AG04450 (cell line): ENCODE results near the gene FGF16. TPM values are rescaled to one million over a fixed set of nuclear protein-coding genes. Genes with fewer than 3 reads are reported as not detected.

ENCODE experiments used
- CTCF ChIA-PET: fragments of 300-600, 350-600 bp; formaldehyde crosslinking; extraction: SDS; loops from one replicate; lab custom pipeline; 2022; ENCODE audit warnings: antibody characterized with exemption, inconsistent platforms; lab: Charles Lee
- POLR2A ChIA-PET: fragments of 350-600 bp; formaldehyde crosslinking; extraction: SDS; loops from one replicate; lab custom pipeline; 2021; ENCODE audit warnings: antibody characterized with exemption, inconsistent platforms; lab: Yijun Ruan, JAX
- DNase-seq: peaks from one replicate; pipeline ENCODE4 v3.0.0-alpha.2; 2011; ENCODE audit warnings: low read depth, low spot score
- H3K27ac ChIP-seq: one replicate; pipeline ENCODE4 v1.5.1; 2012; ENCODE audit warnings: low read depth, low read length, control low read depth
- H3K27me3 ChIP-seq: one replicate; pipeline ENCODE4 v1.6.0; 2012; ENCODE audit warnings: low read length; ENCODE audit not compliant: control insufficient read depth, insufficient read depth
- H3K4me3 ChIP-seq: 2 replicates; pipeline ENCODE4 v1.5.1; 2011; ENCODE audit warnings: mild to moderate bottlenecking, low read depth, low read length, control low read depth
- H3K9me3 ChIP-seq: 2 replicates; pipeline ENCODE4 v1.5.1; 2012; ENCODE audit warnings: low read length; ENCODE audit not compliant: control insufficient read depth, insufficient read depth
- CTCF ChIP-seq: IDR thresholded peaks from 2 replicates; pipeline ENCODE4 v1.5.1; 2011; ENCODE audit warnings: low read depth, low read length, control low read depth, inconsistent platforms
- polyA plus RNA-seq: library from polyadenylated mRNA; depleted of rRNA; stranded (reverse); fragments of >200 nt; gene quantifications from 2 replicates; pipeline ENCODE4 v1.2.3, GENCODE V29; 2011

The FGF16 gene
- polyA plus RNA-seq, 1 experiment: not detected

DNA sequence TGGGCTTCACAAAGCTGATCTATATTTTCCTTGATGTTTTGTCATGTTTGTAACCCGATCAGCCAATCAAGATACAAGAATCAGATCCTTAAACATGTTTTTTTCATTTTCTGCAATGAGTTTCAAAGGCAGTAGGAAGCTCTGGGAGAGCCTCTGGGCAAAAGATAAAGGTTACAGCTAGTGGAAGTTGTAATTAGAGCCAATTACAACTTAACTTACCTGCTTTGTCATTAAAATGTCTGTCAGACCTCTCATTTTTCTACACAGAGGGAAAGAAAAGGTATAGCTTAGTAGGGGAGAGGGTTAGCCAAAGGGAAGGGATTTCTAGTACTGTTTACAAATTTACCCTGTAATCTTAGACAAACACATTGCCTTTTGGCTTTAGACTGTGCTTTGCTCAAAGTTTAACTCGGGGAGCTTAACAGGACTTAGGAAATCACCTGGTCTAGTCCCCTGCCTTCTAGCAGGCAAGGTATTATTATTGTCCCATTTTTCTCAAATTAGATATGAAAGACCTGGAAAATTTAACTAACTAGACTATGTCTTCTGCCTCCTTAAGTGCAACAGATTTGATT lies 55.8 kb downstream of the FGF16 start:
- no peaks in the 10 kb centered on the region for H3K27me3 ChIP-seq
- ChIA-PET CTCF (no interaction called here), POLR2A (no interaction called here)
- no peak for DNase-seq
- H3K4me3 ChIP-seq: no peak overlapping the region
- H3K27ac ChIP-seq: no peak overlapping the region
- no peak for TF ChIP-seq CTCF
- H3K9me3 ChIP-seq: no peaks in the 10 kb centered on the region

GRCh38 chrX:77505227-77505626 lies 58.0 kb downstream of the FGF16 start:
- no peak overlapping the region for H3K4me3 ChIP-seq
- DNase-seq: peak; percentile 6
- ChIA-PET POLR2A (interaction anchor here (0.5 kb wide), 1 partner anchor 350 kb away, joined by 3 read pairs; no protein-coding TSS in a partner anchor), CTCF (no interaction called here)
- H3K27me3 ChIP-seq: no peaks in the 10 kb centered on the region
- no peak overlapping the region for H3K27ac ChIP-seq
- no peak for TF ChIP-seq CTCF
- H3K9me3 ChIP-seq: no peaks in the 10 kb centered on the region
